Measurements from ENCODE around the gene SLC12A8. TPM values are rescaled to one million over a fixed set of nuclear protein-coding genes. Genes with fewer than 3 reads are reported as not detected.

SLC12A8 gene
- total RNA-seq, 1 experiment from 2014 or later, result 57.8 TPM

DNA sequence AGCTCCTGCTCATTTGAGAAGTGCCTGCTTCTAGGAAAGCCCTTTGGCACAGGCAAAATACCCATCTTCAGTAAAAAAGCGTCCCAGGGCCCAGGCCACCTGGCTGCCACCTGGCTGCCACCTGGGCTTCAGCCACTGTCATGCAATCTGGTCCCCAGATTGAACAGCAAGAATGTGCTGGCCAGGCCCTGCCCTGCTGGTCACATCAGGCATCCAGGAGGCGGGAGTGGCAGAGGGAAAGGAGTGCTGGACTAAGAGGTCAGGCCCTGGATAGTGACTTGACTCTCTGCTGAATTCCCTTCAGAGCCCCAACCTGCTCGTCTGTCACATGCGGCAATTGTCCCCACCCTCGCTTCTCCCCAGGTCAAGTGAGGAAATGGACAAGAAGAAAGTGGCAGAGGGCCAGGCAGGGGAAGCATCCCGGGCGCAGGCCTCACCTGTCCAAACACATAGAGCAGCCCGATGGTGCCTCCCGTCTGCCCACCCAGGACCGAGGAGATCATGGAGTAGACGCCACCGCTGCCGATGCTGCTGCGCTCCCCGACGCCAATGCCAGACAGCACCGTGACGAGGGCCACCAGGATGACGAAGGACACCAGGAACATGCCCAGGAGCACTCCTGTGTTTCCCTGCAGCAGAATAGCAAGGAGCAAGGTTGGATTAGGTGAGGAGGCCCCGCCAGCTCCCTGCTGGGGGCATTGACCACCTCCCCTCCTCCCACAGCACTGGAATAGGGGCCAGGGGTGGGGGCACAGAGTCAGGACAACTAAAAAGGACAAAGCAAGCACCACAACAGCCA is 25.5 kb downstream of the SLC12A8 start:
- DNase-seq (ENCODE audit: low spot score), result no peak

DNA sequence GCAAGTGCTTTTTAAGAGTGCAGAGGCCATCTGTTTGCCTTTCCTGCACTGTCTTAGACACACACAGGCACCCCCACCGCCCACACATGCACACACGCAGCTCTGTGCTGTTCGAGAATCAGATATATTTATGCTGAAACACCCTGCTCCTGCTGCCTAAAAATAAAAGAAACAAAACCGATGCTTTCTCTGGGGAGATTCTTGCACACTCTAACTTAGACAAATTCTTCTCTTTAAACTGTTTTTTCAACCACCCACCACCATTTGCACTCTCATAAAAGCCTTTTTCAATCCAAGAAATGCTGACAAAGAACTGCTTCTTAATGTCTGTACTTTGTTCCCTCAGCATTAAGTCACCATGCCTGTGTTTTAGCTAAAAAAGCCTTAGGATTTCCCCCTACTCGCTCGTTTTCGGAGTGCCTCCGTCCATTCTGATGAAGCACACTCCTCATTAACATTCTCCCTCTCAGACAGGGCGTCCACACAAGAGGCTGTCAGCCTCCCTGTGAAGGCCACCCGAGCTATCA is 26.2 kb downstream of the SLC12A8 start:
- DNase-seq (ENCODE audit: low spot score), result no peak

DNA sequence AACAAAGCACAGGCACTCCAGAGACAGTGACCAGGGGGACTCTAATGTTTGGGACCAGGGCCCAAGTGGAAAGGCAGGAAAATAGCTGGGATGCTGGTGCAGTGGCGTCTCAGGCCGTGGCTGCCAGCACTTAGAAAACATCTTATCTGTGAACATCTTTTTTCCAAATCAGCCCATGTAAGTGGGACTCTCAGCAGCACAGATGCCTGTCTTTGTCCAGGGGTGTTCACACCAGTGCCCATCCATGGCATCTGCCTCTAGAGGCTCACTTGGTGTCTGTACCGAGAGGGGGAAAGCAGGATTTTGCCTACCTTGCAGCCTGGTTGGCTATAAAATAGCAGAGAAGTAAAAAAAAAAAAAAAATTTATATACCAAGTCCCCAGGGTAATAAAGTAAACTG is 26.7 kb downstream of the SLC12A8 start:
- no peak for DNase-seq (ENCODE audit: low spot score)

GRCh38 chr3:125179884-125180240 is 32.7 kb downstream of the SLC12A8 start:
- no peak for DNase-seq (ENCODE audit: low spot score)

GRCh38 chr3:125179143-125179883 is 33.2 kb downstream of the SLC12A8 start:
- DNase-seq (ENCODE audit: low spot score), result no peak

- no peak for DNase-seq (ENCODE audit: low spot score)
These were observed 34.8 kb downstream of the SLC12A8 start for GRCh38 chr3:125177746-125178145.

DNA sequence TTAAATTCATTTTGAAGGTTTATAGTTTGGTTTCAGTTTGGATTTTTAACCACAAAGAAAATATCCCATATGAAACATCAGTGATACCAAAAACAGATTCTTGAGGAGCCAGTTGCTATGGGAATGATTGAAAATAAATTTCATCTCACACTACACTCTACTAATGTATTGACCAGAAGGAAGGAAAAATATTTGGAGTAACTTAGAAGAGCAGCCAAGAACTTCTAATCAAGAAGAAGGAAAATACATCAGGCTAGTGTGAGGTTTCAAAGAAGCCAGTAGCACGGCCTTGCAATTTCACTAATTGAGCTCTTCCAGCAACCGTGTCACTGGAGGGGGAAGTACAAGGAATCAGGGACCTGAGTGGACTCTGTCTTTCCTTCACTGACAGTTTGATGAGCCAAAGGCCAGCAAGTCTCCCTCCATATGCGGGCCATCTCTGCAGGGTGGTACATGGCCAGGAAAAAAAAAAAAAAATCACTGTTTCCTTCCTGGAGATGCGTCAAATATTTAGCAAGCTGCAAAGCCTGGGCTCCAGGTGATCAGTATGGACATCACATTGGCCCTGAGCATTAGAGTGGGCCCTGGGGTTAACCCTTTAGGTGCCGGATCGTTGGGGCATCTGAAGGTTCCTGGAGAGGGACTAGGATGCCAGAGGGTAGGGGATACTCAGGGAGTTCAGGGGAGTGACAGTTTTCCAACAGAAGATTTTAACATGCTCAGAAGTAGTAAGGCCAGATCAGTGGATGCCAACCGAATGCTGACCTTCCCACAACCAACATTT is 37.1 kb downstream of the SLC12A8 start:
- DNase-seq (ENCODE audit: low spot score), result no peak

DNA sequence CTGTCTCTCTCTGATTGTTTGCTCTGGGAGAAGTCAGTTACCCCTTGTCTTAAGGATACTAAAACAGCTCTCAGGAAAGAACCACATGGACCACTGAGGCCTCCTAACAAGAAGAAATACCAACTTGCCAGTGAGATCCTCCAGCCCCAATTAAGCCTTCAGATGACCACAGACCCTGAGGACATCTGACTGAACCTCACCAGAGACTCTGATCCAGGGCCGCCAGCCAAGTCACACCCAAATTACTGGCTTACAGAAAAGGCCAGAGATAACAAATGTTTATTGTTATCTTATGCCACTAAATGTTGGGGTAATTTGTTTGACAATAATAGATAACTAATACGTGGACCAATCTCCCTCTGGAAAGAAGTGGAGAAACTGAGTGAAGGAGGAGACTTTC is 40.2 kb downstream of the SLC12A8 start:
- DNase-seq (ENCODE audit: low spot score), result no peak

- no peak for DNase-seq (ENCODE audit: low spot score)
These were observed 43.7 kb downstream of the SLC12A8 start for GRCh38 chr3:125168711-125169393.

DNA sequence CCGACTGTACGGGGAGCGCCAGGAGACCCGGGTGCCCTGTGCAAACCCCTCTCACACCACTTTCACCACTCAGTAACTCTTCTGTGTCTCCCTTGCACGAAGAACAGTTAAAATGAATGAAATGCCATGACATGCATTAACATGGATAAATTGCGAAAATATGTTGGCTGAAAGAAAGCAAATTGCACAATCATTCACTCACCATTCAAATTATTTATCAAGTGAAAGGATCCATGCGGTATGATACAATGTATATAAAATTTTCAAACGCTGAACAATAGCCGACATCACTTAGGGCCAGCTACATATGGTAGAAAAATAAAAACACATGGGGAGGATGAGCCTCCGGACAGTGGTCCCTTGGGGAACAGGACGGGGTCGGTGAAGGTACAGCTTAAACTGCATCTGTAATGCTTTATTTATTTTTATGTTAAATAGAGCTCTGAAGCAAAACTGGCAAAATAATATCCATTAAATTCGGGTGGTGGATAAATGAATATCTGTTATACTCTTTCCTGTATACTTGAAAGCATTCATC is 45.9 kb downstream of the SLC12A8 start:
- DNase-seq (ENCODE audit: low spot score), result no peak

DNA sequence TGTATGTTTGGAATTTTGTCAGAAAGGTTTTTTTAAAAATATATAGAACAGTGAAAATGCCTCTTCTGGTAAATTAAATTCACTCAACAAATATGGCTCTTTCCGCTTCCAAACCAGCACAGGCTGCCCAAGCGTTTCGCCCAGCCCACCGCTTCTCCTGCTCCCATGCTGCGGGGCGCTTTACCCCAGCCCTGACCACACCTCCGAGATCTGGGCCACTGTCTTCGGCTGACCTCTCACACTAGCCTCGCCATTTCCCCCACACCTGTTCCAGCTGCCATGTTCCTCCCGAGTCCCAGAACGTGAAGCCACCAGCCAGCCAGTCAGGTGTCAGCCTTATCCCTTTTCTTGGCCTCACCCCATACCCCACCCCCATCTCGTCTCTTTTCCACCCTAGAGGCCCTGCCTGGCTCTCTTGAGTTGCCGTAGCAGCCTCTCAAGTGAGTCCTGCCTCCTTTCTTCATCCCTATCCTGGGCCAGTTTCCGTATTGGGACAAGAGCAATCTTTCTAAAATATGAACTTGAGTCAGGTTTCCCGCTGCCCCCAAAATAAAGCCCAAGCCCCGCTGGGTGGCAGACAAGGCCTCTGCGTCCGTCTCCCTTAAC is 46.5 kb downstream of the SLC12A8 start:
- no peak for DNase-seq (ENCODE audit: low spot score)

- DNase-seq (ENCODE audit: low spot score), result peak; percentile 7
These were observed 47.2 kb downstream of the SLC12A8 start for GRCh38 chr3:125165189-125165947.

DNA sequence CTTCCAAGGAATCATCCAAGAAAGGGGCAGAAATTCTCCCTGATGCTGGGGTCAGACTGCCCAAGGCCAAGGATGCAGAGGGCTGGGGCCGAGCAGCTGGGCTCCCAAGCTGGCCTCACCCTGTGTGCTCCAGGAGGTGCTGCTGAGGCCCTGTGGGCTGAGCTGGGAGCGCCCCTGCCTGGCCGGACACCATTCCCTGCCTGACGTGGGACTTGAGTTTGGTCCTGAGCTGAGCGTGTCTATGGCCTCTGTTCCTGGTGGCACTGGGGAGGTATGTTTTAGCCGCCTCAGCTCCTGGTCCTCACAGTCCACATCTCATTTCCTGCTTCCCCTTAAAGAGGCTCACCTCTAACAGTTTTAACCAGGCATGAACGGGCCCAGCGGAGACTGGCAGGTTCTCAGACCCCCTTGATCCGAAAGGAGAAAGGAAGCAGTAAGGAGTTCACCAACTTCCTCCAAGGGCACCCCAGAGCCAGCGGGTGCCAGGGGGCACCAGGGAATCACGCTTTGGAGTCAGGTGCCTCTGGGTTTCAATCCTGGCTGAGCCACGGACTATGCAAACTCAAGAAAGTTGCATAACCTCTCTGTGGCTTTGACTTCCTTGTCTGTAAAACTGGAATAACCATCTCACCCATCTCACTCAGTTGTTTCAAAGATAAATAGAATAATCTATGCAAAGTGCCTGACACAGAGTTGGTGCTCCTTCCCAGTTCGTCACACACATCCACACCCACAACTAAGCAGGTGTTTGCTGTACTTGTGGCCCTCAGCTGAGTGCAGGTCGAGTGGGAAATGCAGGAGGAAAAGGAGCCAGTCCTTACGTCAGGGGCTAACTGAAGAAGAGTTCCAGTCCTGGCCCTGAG is 48.6 kb downstream of the SLC12A8 start:
- no peak for DNase-seq (ENCODE audit: low spot score)

DNA sequence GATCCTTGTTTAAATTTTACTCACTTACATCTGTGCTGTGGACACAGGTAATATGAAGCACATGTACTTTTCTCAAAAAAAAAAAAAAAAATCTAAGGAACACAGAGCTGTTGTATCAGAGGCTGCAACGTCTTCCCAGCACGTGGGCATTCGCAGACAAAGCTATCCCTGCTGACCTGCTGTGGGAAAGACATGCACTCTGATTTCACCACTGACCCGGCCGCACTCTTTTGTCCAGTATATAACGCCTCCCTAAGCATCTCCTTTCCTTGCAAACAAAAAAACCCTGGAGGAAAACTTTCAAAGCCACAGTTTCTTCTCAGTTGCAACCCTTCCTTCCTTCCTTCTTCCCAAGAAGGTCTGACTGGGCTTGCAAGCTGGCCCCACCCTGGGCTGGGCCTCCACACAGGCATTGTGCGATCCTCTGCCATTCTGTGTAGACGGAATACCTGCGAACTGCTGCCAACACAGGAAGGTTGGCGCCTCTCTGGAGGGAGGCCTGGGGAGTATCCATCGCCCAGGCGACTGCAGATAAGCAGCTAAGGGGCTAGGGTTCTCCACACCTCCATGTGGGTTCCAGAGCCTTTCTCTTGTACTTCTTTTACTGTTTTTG is 50.8 kb downstream of the SLC12A8 start:
- DNase-seq (ENCODE audit: low spot score), result no peak

GRCh38 chr3:125160606-125161371 is 51.8 kb downstream of the SLC12A8 start:
- DNase-seq (ENCODE audit: low spot score), result no peak

GRCh38 chr3:125157183-125157582 is 55.4 kb downstream of the SLC12A8 start:
- no peak for DNase-seq (ENCODE audit: low spot score)

GRCh38 chr3:125156456-125156855 is 56.1 kb downstream of the SLC12A8 start:
- DNase-seq (ENCODE audit: low spot score), result no peak

- no peak for DNase-seq (ENCODE audit: low spot score)
These were observed 57.7 kb downstream of the SLC12A8 start for GRCh38 chr3:125154800-125155269.

Measured in HT-29 (cell line).